RPMI8226 (cell line): Measurements from ENCODE around the gene SELENOW.
"Not testable (repeated sequence)": the region's sequence is repeated elsewhere in the genome, so short reads cannot be mapped to it uniquely, and the experiment has no call there.

Source experiments
- DNase-seq: peaks from one replicate; pipeline ENCODE4 v3.0.0-alpha.2; 2015

SELENOW gene

DNA sequence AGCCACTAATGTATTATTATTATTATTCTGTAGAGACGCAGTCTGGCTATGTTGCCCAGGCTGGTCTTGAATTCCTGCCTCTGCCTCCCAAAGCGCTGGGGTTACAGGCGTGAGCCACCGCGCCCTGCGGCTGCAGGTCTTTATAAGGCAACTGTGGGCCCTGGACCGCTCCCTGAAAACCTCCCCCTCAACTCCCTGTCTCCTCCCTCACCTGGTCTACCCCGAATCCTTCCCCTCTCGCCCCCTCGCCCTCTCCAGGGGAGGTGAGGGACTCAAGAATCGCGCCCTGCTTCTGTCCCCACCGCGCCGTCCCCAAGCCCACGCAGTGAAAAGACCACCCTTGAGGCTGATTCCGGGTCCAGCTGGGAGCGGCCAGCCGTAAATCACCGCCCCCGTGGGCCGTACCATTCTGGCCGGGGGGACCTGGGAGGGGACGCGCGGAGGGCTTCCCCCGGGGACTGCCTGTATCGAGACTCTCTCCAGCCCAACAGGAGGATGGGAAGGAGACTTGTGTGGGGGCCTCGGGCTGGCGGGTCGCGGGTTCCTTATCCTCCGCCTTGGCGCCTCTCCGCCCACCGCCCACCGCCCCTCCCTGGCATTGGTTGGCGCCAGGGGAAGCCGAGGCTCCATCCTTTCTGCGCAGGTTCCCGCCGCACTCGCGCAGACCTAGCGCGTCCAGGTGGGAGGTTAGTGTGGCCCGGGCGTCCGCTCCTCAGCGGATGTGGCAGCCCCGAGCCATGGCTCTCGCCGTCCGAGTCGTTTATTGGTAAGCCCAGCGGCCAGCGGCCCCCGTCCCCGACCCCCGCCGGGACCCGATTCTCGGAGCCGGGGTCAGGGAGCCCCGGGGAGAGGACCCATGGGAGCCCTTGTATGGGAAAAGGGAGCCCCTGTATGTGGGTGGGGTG lies at the start of gene SELENOW:
Gene SELENOW, plus strand, starts transcription at position 655 of the 905 bp plus-strand sequence. Its CDS starts 83 bp downstream, at position 738.
- DNase-seq, result peak; percentile 84

DNA sequence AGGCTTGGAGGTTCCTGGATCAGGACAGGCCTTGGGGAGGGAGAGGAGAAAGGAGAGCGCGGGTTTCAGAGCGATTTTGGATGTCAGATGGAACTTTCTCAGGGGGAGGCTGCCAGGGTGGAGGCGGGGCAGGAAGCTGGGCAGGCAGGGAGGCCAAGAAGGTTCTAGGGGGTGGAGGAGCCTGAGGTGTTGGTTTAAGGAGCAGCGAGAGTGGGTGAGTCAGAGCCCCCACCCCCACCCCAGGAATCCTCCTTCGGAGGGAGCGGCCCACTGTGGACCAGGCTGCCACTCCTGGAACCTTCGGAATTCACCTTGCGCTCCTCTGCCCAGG lies 49.1 kb upstream of the SELENOW start:
- no peak for DNase-seq

DNA sequence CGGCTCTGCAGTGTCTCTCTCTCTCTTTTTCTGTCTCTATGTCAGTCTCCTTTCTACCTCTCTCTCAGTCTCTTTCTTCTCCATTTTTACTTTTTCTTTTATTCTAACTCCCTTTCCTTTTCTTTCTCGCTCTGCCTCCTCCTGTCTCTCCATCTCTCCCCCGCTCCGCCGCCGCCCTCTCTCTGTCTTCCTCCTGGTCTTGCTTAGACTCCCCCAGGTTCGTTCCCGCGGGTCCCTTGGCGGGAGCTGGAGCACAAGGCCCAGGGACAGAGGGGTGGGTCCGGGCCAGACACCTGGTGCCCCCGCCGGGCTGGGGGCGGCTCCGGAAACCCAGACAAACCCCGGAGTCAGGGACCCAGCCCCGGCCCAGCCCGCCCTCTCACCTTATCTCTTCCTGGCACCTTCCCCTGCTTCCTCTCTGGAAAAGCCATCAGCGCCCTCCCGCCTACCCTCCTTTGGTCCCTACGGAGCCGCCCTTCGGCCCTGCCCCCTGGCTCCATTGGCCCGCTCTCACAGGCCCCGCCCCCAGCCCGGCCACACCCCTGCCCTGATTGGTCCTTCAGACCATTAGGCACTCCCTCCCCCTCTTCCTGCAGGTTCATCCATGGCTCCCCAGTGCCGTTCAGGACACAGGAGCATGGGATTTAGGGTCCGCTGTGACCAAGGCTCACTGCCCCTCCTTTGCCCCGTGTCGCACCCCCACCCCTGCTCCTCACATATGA lies 48.5 kb upstream of the SELENOW start:
- peak; percentile 30 for DNase-seq

DNA sequence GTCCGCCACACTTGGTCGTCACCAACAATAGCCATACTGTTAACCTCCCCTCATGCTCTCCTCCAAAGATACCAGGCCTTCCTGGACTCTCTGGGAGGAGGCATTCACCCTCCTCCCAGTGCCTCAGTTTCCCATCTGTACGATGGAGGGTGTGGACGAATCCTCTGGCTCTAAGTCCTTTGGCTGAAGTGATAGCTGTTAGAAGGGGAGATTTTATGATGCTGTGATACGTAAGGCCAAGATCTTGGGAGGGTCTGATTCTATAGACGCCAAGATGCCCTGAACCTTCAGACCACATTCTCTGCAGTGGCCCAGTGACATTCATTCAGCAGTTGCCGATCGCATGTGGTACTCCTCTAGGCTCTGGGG lies 48.0 kb upstream of the SELENOW start:
- DNase-seq, result no peak

DNA sequence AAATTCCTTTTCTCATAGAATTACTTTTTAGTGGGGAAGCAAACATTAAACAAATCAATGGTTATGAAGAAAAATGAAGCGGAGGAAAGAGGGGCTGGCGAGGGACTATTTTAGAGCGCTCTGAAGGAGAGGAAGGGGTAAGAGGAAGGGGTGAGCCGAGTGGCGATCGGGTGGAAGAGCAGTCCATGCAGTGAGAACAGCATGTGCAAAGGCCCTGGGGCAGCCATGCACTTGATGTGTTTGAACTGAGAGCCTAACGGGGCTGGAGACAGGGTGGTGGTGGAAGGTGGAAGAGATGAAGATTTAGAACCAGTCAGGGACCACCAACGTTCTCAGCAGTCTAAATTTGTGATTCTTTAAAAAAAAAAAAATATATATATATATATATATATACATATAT lies 47.6 kb upstream of the SELENOW start:
- no peak for DNase-seq

DNA sequence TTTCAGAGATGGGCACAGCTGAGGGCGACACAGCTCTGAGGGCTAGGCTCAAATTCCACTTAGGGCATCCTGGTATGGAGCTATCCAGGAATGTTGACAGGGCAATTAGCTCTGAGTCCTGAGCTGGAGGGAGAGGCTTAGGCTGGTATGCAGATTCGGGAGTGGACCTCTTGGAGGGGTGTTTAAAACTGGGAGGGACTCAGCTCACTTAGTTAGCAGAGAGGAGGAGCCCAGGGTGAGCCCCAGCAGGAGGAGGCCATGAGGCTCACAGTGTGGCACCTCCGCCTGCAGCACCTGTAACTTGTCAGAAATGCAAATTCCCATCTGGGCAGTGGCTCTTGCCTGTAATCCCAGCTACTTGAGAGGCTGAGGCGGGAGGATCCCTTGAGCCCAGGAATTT lies 43.4 kb upstream of the SELENOW start:
- DNase-seq, result no peak

DNA sequence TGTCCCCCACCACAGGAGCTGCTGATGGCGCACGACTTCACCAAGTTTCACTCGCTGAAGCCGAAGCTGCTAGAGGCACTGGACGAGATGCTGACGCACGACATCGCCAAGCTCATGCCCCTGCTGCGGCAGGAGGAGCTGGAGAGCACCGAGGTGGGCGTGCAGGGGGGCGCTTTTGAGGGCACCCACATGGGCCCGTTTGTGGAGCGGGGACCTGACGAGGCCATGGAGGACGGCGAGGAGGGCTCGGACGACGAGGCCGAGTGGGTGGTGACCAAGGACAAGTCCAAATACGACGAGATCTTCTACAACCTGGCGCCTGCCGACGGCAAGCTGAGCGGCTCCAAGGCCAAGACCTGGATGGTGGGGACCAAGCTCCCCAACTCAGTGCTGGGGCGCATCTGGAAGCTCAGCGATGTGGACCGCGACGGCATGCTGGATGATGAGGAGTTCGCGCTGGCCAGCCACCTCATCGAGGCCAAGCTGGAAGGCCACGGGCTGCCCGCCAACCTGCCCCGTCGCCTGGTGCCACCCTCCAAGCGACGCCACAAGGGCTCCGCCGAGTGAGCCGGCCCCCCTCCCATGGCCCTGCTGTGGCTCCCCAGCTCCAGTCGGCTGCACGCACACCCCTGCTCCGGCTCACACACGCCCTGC lies 37.5 kb upstream of the SELENOW start:
- no peak for DNase-seq

DNA sequence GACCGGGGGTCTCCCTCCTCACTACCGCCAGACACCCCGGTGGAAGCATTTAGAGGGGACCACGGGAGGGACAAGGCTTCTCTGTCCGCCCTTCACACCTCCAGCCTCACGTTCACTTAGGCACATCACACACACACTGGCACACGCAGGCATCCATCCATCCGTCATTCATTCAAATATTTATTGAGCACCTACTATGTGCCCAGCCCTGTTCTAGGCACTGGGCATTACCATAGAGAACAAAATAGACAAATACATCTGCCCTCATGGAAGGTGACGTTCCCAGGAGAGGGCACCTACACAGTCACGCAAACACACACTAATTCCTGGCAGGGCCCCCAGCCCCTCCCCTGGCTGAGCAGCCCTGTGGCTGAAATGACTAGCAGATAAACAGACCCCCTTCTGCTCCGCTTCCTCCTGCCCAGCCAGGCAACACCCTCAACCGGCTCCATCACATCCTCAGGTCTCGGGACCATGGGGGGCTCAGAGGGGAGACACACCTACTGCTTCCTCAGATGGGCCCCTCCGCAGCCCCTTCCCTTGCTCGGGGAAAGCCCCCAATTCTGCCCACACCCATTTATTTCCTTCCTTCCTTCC lies 36.9 kb upstream of the SELENOW start:
- no peak for DNase-seq

DNA sequence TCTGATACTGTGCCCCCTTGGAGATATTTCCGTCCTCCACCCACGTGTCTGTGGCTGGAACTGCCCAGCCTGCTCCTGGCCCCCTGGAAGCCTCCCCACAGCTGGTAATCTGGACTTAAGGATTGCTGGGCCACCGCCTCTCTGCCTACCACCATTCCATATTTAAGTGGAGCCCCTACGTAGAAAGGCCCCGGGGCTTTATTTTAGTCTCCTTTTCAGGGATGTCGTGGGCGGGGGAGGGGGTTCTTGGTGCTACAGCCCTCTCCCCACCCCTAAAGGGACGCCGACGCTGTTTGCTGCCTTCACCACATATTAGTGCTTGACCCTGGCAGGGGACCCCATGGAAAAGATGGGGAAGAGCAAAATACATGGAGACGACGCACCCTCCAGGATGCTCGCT lies 35.9 kb upstream of the SELENOW start:
- no peak for DNase-seq

DNA sequence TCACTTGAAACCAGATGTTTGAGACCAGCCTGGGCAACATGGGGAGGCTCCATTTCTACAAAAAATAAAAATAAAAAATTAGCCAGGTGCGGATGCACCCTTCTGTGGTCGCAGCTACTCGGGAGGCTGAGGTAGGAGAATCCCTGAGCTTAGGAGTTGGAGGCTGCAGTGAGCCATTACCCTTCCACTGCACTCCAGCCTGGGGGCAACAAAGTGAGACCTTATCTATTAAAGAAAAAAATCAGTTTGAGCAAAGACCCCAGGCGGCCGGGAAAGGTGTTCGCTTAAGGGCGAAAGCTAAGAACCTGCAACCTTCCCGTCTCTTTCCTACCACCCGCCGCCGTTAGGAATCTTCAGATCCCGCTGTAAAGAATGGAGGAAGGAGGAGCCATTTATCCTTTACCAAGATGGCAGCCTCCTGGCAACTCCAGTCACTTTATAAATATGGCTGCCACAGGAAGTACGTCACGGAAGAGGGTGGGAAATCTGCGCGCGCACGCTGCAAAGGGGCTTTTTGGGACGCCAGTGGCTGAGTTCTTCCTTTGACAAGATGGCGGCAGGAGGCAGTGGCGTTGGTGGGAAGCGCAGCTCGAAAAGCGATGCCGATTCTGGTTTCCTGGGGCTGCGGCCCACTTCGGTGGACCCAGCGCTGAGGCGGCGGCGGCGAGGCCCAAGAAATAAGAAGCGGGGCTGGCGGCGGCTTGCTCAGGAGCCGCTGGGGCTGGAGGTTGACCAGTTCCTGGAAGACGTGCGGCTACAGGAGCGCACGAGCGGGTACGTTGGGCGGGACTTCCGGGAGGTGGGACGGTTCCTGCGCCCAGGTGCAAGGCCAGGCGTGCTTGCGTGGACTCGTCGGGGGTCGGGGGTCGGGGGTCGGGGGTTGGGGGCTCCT lies 33.2 kb upstream of the SELENOW start, which contains the start of gene NOP53:
Gene NOP53, plus strand, starts transcription at position 537 of the 892 bp plus-strand sequence. Its CDS starts 14 bp downstream, at position 551.
- DNase-seq, result peak; percentile 93

DNA sequence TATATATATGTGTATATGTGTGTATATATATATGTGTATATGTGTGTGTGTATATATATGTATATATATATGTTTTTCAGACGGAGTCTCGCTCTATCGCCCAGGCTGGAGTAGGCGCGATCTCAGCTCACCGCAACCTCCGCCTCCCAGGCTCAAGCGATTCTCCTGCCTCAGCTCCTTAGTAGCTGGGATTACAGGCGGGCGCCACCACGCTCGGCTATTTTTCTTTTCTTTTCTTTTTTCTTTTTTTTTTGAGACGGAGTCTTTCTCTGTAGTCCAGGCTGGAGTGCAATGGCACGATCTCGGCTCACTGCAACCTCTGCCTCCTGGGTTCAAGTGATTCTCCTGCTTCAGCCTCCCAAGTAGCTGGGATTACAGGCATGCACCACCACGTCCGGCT lies 32.4 kb upstream of the SELENOW start:
- not testable (repeated sequence) for DNase-seq

DNA sequence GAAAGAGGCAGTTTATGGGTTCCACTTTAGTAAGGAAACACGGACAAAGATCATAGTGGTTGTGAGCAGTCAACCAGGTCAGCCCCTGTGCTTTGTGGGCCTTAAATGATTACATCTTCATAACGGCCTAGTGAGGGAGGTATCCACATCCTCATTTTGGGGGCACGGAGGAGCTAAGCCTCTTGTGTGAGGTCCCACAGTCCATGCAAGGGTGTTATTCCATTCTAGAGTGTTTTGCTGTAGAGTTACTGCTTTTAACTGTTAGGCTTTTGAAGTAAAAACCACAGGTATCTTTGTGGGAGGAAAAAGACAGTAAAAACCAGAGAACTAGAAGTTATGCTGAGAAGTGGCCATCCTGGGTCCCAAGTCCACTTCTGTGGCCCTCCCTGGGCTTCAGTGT lies 29.2 kb upstream of the SELENOW start:
- no peak for DNase-seq

DNA sequence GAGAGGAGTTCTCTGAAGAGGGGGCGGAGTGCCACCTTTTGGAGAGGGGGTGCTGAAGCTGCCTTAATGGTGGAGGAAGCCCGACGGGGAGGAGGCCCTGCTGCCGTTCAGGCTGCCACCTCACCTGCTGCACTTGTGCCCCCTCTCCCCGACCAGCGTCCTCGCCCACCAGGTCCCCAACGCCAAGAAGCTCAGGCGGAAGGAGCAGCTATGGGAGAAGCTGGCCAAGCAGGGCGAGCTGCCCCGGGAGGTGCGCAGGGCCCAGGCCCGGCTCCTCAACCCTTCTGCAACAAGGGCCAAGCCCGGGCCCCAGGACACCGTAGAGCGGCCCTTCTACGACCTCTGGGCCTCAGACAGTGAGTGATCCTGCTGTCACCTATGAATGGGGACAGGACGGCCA lies 27.8 kb upstream of the SELENOW start:
- DNase-seq, result no peak

DNA sequence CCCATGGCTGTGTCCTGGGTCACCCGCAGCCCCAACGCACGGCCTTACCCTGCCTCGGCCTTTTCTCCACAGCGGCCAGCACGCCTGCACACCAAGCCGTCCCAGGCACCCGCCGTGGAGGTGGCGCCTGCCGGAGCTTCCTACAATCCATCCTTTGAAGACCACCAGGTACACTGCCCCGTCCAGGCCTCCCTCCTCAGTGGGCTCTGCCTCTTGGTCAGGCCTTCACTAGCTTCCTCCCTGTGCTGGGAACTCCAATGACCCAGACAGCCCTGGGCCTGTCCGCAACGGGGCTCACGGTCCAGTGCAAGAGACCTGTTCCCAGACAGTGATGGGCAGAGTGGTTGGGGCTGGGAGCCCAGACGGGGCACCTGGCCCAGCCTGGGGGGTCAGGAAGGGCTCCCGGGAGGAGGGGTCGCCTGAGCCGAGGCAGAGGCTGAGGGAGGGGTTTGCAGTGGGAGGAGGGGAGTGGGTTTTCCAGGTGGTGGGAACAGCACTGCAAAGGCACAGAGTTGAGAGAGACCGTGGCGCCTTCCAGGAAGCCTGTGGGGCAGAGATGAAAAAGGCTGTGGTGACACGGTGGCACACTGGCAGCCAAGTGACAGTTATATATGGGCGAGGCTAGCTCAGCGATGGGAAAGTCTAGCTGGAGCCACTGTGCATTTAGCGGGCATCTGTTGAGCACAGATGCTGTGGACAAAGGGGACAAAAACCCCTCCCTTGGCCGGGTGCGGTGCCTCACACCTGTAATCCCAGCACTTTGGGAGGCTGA lies 25.9 kb upstream of the SELENOW start:
- DNase-seq, result no peak

DNA sequence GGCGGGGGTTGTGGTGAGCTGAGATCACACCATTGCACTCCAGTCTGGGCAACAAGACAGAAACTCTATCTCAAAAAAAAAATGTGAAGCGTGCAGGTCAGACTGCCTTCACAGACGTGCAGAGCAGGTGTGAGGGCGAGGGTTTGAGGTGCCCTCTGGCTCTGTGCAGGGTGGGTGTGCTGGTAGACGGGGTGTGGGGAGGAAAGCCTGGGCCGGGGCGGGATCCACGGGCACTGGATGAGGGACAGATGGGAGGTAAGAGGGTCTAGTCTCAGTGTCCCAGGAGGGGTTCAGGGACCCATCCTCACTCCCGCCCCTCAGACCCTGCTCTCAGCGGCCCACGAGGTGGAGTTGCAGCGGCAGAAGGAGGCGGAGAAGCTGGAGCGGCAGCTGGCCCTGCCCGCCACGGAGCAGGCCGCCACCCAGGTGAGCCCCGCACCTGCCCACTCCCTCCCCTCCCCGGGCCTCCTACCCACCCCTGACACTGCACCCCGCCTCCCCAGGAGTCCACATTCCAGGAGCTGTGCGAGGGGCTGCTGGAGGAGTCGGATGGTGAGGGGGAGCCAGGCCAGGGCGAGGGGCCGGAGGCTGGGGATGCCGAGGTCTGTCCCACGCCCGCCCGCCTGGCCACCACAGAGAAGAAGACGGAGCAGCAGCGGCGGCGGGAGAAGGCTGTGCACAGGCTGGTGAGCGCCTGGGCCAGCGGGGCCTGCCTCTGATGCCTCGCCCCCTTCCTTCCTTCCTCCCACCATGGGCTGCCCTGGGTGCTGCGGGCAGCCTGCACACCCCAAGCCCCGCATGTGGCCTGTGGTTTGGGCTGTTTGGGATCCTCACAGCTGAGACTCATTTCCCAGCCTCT lies 24.1 kb upstream of the SELENOW start:
- no peak for DNase-seq

DNA sequence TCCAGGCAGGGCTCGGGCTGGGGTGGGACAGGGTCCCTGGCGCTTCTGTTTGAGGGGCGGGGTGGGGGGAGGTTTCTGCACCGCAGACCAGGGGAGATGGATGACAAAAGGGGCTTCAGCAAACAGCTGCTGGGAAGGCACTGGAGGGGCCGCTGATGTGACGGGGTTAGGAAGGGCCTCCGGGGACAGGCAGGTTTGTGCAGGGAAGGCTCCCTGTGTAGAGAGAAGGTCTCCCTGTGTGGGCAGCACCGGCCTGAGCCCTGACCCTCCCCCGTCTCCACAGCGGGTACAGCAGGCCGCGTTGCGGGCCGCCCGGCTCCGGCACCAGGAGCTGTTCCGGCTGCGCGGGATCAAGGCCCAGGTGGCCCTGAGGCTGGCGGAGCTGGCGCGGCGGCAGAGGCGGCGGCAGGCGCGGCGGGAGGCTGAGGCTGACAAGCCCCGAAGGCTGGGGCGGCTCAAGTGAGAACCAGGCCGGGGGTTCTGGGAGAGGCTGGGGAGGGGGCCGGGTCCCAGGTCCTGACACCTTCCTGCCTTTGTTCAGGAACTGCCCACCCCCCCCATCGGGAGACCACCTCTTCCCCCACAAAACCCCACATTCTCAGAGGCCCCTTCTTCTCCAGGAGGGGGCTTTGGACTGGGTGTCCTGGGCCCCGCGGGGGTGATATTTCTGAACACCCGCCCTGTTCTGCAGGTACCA lies 23.3 kb upstream of the SELENOW start:
- no peak for DNase-seq

DNA sequence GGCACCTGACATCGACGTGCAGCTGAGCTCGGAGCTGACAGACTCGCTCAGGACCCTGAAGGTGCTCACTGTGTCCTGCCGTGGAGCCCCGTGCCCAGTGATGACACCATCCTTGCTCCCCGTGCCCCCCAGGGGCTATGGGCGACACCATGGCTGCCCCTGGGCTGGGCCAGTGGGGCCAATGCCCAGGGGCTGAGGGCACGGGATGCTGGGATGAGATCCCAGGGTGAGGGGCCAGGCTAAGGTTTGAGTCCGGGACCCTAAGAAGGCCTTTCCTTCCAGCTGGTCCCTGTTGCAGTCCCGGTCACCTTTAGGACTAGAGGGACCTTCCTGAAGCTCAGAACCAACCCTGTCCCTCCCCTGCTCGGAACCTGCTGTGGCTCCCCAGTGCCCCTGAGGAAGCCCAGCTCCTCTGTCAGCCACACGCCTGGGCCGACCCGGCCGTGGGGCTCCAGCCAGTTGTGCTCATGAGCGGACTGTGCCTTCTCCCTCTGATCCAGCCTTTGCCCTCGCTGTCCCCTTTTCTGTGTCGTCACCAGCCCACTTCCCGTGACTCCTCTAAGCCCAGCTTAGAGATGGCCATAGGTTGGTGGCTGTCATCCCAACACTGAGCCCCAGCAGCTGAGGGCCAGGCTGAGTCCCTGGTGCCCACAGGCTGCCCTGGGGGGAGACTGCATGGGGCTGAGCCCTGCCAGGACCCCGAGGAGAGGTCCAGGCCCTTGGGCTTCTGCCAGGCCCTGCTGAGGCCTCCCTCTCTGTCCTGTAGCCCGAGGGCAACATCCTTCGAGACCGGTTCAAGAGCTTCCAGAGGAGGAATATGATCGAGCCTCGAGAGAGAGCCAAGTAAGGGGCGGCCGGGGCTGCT lies 22.5 kb upstream of the SELENOW start:
- no peak for DNase-seq

DNA sequence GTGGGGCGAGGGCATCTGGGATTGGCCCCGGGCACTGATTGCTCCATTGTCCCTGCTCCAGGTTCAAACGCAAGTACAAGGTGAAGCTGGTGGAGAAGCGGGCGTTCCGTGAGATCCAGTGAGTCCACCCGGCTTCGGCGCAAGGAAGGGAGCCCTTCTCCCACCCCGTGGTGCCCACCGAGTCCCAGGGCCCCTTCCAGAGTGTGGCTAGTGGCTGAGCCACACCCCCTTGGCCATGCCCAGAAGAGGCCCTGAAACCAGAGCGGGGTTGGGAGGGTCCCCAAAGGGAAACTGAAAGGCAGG lies 21.9 kb upstream of the SELENOW start:
- DNase-seq, result no peak
